Astrocyte (in vitro differentiated cells and primary cell): Measurements from ENCODE around the gene SH2D7. TPM values are rescaled to one million over a fixed set of nuclear protein-coding genes. Genes with fewer than 3 reads are reported as not detected.

Experiments used
- DNase-seq: peaks from one replicate; pipeline ENCODE4 v3.0.0-alpha.2; 2010; ENCODE audit warnings: low read depth
- FAIRE-seq: peaks from 2 replicates; lab custom pipeline; 2011; peaks lifted over from hg19 to GRCh38; lab: Jason Lieb, UNC
- H2AFZ ChIP-seq: 2 replicates; pipeline ENCODE4 v1.6.0; 2012; ENCODE audit warnings: low read depth, low read length, inconsistent platforms
- H3K27ac ChIP-seq: 2 replicates; pipeline ENCODE4 v1.5.1; 2011; ENCODE audit warnings: low read depth, low read length, inconsistent platforms
- H3K27me3 ChIP-seq: 2 replicates; pipeline ENCODE4 v1.6.0; 2011; ENCODE audit warnings: low read length, inconsistent platforms; ENCODE audit not compliant: insufficient read depth
- H3K36me3 ChIP-seq: 2 replicates; pipeline ENCODE4 v1.5.1; 2011; ENCODE audit warnings: low read length, inconsistent platforms; ENCODE audit not compliant: insufficient read depth
- H3K4me1 ChIP-seq: 2 replicates; pipeline ENCODE4 v1.5.1; 2011; ENCODE audit warnings: low read length, inconsistent platforms; ENCODE audit not compliant: insufficient read depth
- H3K4me2 ChIP-seq: 2 replicates; pipeline ENCODE4 v1.6.0; 2012; ENCODE audit warnings: low read length, inconsistent platforms
- H3K4me3 ChIP-seq: 2 replicates; pipeline ENCODE4 v1.5.1; 2011; ENCODE audit warnings: low read depth, mild to moderate bottlenecking, low read length, inconsistent platforms; ENCODE audit not compliant: insufficient read depth
- H3K79me2 ChIP-seq: 2 replicates; pipeline ENCODE4 v1.6.0; 2012; ENCODE audit warnings: mild to moderate bottlenecking, low read length, inconsistent platforms; ENCODE audit not compliant: insufficient read depth
- H3K9ac ChIP-seq: 2 replicates; pipeline ENCODE4 v1.6.0; 2012; ENCODE audit warnings: mild to moderate bottlenecking, low read length, inconsistent platforms
- H3K9me3 ChIP-seq: 2 replicates; pipeline ENCODE4 v1.5.1; 2012; ENCODE audit warnings: low read depth, mild to moderate bottlenecking, low read length, inconsistent platforms; ENCODE audit not compliant: insufficient read depth
- H4K20me1 ChIP-seq: 2 replicates; pipeline ENCODE4 v1.6.0; 2012; ENCODE audit warnings: low read length, inconsistent platforms; ENCODE audit not compliant: insufficient read depth
- H3K27ac Mint-ChIP-seq: one replicate; pipeline ENCODE4 v1.8.0; 2021; ENCODE audit warnings: mild to moderate bottlenecking, mixed read lengths; ENCODE audit not compliant: unreplicated experiment
- H3K27me3 Mint-ChIP-seq: one replicate; pipeline ENCODE4 v1.8.0; 2021; ENCODE audit warnings: low read depth, mixed read lengths; ENCODE audit not compliant: unreplicated experiment
- H3K36me3 Mint-ChIP-seq: one replicate; pipeline ENCODE4 v1.8.0; 2021; ENCODE audit warnings: low read depth, mixed read lengths; ENCODE audit not compliant: unreplicated experiment
- H3K4me1 Mint-ChIP-seq: one replicate; pipeline ENCODE4 v1.8.0; 2021; ENCODE audit warnings: low read depth, mixed read lengths; ENCODE audit not compliant: unreplicated experiment
- H3K4me3 Mint-ChIP-seq: one replicate; pipeline ENCODE4 v1.8.0; 2021; ENCODE audit warnings: mild to moderate bottlenecking, moderate library complexity, mixed read lengths; ENCODE audit not compliant: unreplicated experiment
- H3K9me3 Mint-ChIP-seq: one replicate; pipeline ENCODE4 v1.8.0; 2021; ENCODE audit warnings: mild to moderate bottlenecking, mixed read lengths; ENCODE audit not compliant: unreplicated experiment
- CTCF ChIP-seq: IDR thresholded peaks from 2 replicates; pipeline ENCODE4 v1.5.1; 2011; ENCODE audit warnings: low read depth, mild to moderate bottlenecking, inconsistent platforms, low read length, moderate library complexity; ENCODE audit not compliant: insufficient read depth
- EZH2 ChIP-seq: IDR thresholded peaks from 2 replicates; pipeline ENCODE4 v1.6.1; 2012; ENCODE audit warnings: mild to moderate bottlenecking, low read length, inconsistent platforms; ENCODE audit not compliant: insufficient read depth
- total RNA-seq: library from RNA; stranded (reverse); gene quantifications from 2 replicates; pipeline ENCODE4 v1.2.1, GENCODE V29; 2021

Gene SH2D7
- total RNA-seq, 1 donor from 2014 or later = not detected

- Histone ChIP-seq H3K9ac (no peak overlapping the region), H3K36me3 (no peaks in the 10 kb centered on the region), H3K4me3 (no peak overlapping the region), H3K27me3 (no peaks in the 10 kb centered on the region), H3K4me2 (no peak overlapping the region), H2AFZ (no peak overlapping the region), H3K9me3 (no peaks in the 10 kb centered on the region), H4K20me1 (no peaks in the 10 kb centered on the region), H3K4me1 (peaks cover 5% of the 10 kb centered on the region), H3K79me2 (no peaks in the 10 kb centered on the region), H3K27ac (no peak overlapping the region)
- DNase-seq (no peak), FAIRE-seq (no peak)
- no peaks in the 10 kb centered on the region for H3K9me3 Mint-ChIP-seq
- H3K36me3 Mint-ChIP-seq = peaks cover 4% of the 10 kb centered on the region
- no peak overlapping the region for H3K4me3 Mint-ChIP-seq
- no peak for TF ChIP-seq CTCF
- no peak for TF ChIP-seq EZH2
- peaks cover 3% of the 10 kb centered on the region for H3K4me1 Mint-ChIP-seq
- H3K27ac Mint-ChIP-seq = no peak overlapping the region
- H3K27me3 Mint-ChIP-seq = peaks cover 11% of the 10 kb centered on the region
These were observed 36.9 kb downstream of the SH2D7 start for GRCh38 chr15:78129077-78129750.

- Histone ChIP-seq H3K4me1 (peaks cover 5% of the 10 kb centered on the region), H2AFZ (no peak overlapping the region), H3K4me2 (no peak overlapping the region), H3K4me3 (no peak overlapping the region), H3K27ac (no peak overlapping the region), H3K27me3 (no peaks in the 10 kb centered on the region), H3K36me3 (no peaks in the 10 kb centered on the region), H3K79me2 (no peaks in the 10 kb centered on the region), H3K9me3 (no peaks in the 10 kb centered on the region), H3K9ac (no peak overlapping the region), H4K20me1 (no peaks in the 10 kb centered on the region)
- FAIRE-seq (no peak), DNase-seq (no peak)
- Mint-ChIP-seq H3K27me3 (peaks cover 10% of the 10 kb centered on the region), H3K4me1 (peaks cover 3% of the 10 kb centered on the region), H3K4me3 (peak overlapping the region; percentile 80), H3K9me3 (no peaks in the 10 kb centered on the region), H3K36me3 (peaks cover 4% of the 10 kb centered on the region), H3K27ac (no peak overlapping the region)
- TF ChIP-seq CTCF (no peak), EZH2 (no peak)
These were observed 37.5 kb downstream of the SH2D7 start for GRCh38 chr15:78129751-78130287.
